H9 (cell line): ENCODE measurements around the gene NDST1. TPM values are rescaled to one million over a fixed set of nuclear protein-coding genes. Genes with fewer than 3 reads are reported as not detected.

Experiments
- DNase-seq: peaks from one replicate; pipeline ENCODE4 v3.0.0-alpha.2; 2017
- H2AFZ ChIP-seq: one replicate; pipeline ENCODE4 v1.6.1; 2013; ENCODE audit warnings: mild to moderate bottlenecking, low read length, control low read depth, moderate library complexity
- H2AK5ac ChIP-seq: 2 replicates; pipeline ENCODE4 v1.6.1; 2013; ENCODE audit warnings: low read length, control low read depth, mixed read lengths; ENCODE audit not compliant: insufficient read length
- H2BK120ac ChIP-seq: one replicate; pipeline ENCODE4 v1.6.1; 2013; ENCODE audit warnings: low read depth, mild to moderate bottlenecking, low read length, control low read depth, inconsistent platforms; ENCODE audit not compliant: poor library complexity, severe bottlenecking
- H2BK12ac ChIP-seq: 2 replicates; pipeline ENCODE4 v1.6.1; 2013; ENCODE audit warnings: low read length, control low read depth, mixed read lengths, low read depth; ENCODE audit not compliant: insufficient read length
- H2BK15ac ChIP-seq: 2 replicates; pipeline ENCODE4 v1.6.1; 2013; ENCODE audit warnings: low read depth, low read length, control low read depth
- H2BK20ac ChIP-seq: one replicate; pipeline ENCODE4 v1.6.1; 2013; ENCODE audit warnings: low read depth, mild to moderate bottlenecking, low read length, control low read depth, inconsistent platforms; ENCODE audit not compliant: poor library complexity, severe bottlenecking
- H2BK5ac ChIP-seq: 2 replicates; pipeline ENCODE4 v1.6.1; 2013; ENCODE audit warnings: low read length, control low read depth, mixed read lengths; ENCODE audit not compliant: insufficient read length
- H3K14ac ChIP-seq: 2 replicates; pipeline ENCODE4 v1.6.1; 2013; ENCODE audit warnings: low read length, control low read depth; ENCODE audit not compliant: insufficient read depth
- H3K18ac ChIP-seq: 2 replicates; pipeline ENCODE4 v1.6.1; 2013; ENCODE audit warnings: low read depth, mild to moderate bottlenecking, mixed read lengths, low read length, control low read depth; ENCODE audit not compliant: insufficient read length
- H3K23ac ChIP-seq: 2 replicates; pipeline ENCODE4 v1.6.1; 2013; ENCODE audit warnings: low read length, control low read depth, mixed read lengths, low read depth; ENCODE audit not compliant: insufficient read length
- H3K23me2 ChIP-seq: 2 replicates; pipeline ENCODE4 v1.6.1; 2013; ENCODE audit warnings: low read depth, mild to moderate bottlenecking, mixed read lengths, low read length, control low read depth; ENCODE audit not compliant: insufficient read length, poor library complexity, severe bottlenecking
- H3K27ac ChIP-seq: 2 replicates; pipeline ENCODE4 v1.5.1; 2013; ENCODE audit warnings: low read length, control low read depth, mixed read lengths, low read depth; ENCODE audit not compliant: insufficient read length
- H3K27me3 ChIP-seq: 2 replicates; pipeline ENCODE4 v1.6.1; 2013; ENCODE audit warnings: low read length, control low read depth, inconsistent platforms; ENCODE audit not compliant: insufficient read depth
- H3K4ac ChIP-seq: 2 replicates; pipeline ENCODE4 v1.6.1; 2013; ENCODE audit warnings: low read depth, mild to moderate bottlenecking, control low read depth, inconsistent platforms, low read length, moderate library complexity
- H3K4me1 ChIP-seq: 2 replicates; pipeline ENCODE4 v1.6.1; 2013; ENCODE audit warnings: low read length, control low read depth, inconsistent platforms; ENCODE audit not compliant: insufficient read depth
- H3K4me2 ChIP-seq: 2 replicates; pipeline ENCODE4 v1.6.1; 2013; ENCODE audit warnings: low read length, control low read depth, mixed read lengths; ENCODE audit not compliant: insufficient read length, insufficient read depth
- H3K56ac ChIP-seq: 2 replicates; pipeline ENCODE4 v1.6.1; 2013; ENCODE audit warnings: low read depth, mild to moderate bottlenecking, mixed read lengths, low read length, control low read depth; ENCODE audit not compliant: insufficient read length
- H3K79me1 ChIP-seq: 2 replicates; pipeline ENCODE4 v1.6.1; 2013; ENCODE audit warnings: low read depth, mild to moderate bottlenecking, moderate library complexity, low read length, control low read depth, inconsistent platforms; ENCODE audit not compliant: insufficient read depth, poor library complexity, severe bottlenecking
- H3K79me2 ChIP-seq: 2 replicates; pipeline ENCODE4 v1.6.1; 2013; ENCODE audit warnings: low read length, control low read depth, inconsistent platforms; ENCODE audit not compliant: insufficient read depth
- H3K9ac ChIP-seq: 2 replicates; pipeline ENCODE4 v1.6.1; 2013; ENCODE audit warnings: low read length, control low read depth, mixed read lengths; ENCODE audit not compliant: insufficient read length; ENCODE audit errors: extremely low read depth
- H3K9me3 ChIP-seq: one replicate; pipeline ENCODE4 v1.6.1; 2013; ENCODE audit warnings: low read depth, low read length, inconsistent platforms; ENCODE audit not compliant: control insufficient read depth
- H3T11ph ChIP-seq: one replicate; pipeline ENCODE4 v1.6.1; 2013; ENCODE audit warnings: mild to moderate bottlenecking, low read length, control low read depth, inconsistent platforms
- H4K20me1 ChIP-seq: one replicate; pipeline ENCODE4 v1.6.1; 2013; ENCODE audit not compliant: control insufficient read depth, insufficient read length, insufficient read depth
- H4K5ac ChIP-seq: 2 replicates; pipeline ENCODE4 v1.6.1; 2013; ENCODE audit warnings: low read depth, mild to moderate bottlenecking, mixed read lengths, low read length, control low read depth; ENCODE audit not compliant: insufficient read length
- H4K8ac ChIP-seq: replicated peaks from 2 replicates; pipeline ENCODE4 v1.6.1; 2013; ENCODE audit warnings: low read length, control low read depth, mixed read lengths, low read depth; ENCODE audit not compliant: insufficient read length
- H4K91ac ChIP-seq: 2 replicates; pipeline ENCODE4 v1.6.1; 2013; ENCODE audit warnings: low read depth, mild to moderate bottlenecking, moderate library complexity, mixed read lengths, low read length, control low read depth; ENCODE audit not compliant: insufficient read length
- H3K27ac Mint-ChIP-seq, 3 experiments: 2 replicates in 2 of 3; 3 replicates in 1 of 3; pipeline ENCODE4 v1.8.0; 2020 to 2021; ENCODE audit warnings: mixed read lengths in 3 of 3, mild to moderate bottlenecking in 1 of 3, moderate library complexity in 1 of 3
- H3K27me3 Mint-ChIP-seq: 2 replicates; pipeline ENCODE4 v1.8.0; 2021; ENCODE audit warnings: low read depth, mild to moderate bottlenecking, moderate library complexity, mixed read lengths
- H3K36me3 Mint-ChIP-seq, 3 experiments: 2 replicates in 2 of 3; 3 replicates in 1 of 3; pipeline ENCODE4 v1.8.0; 2020 to 2021; ENCODE audit warnings: low read depth in 3 of 3, mixed read lengths in 3 of 3; ENCODE audit not compliant: insufficient read depth in 1 of 3
- H3K4me1 Mint-ChIP-seq, 2 experiments: 2 replicates each; pipeline ENCODE4 v1.8.0; 2020; ENCODE audit warnings: mixed read lengths in 2 of 2
- H3K4me3 Mint-ChIP-seq, 2 experiments: 2 replicates in 1 of 2; 3 replicates in 1 of 2; pipeline ENCODE4 v1.8.0; 2020 to 2021; ENCODE audit warnings: mild to moderate bottlenecking in 2 of 2, mixed read lengths in 2 of 2, moderate library complexity in 1 of 2
- H3K9me3 Mint-ChIP-seq, 2 experiments: 2 replicates in 1 of 2; 3 replicates in 1 of 2; pipeline ENCODE4 v1.8.0; 2020; ENCODE audit warnings: mild to moderate bottlenecking in 2 of 2, mixed read lengths in 2 of 2, moderate library complexity in 1 of 2
- WGBS: extraction: QIAGEN DNeasy Blood & Tissue Kit; methylation state at CpG from one replicate; pipeline ENCODE4 v1.1.7; 2013; ENCODE audit warnings: missing lambda C conversion rate, low lambda C conversion rate, mixed read lengths; ENCODE audit not compliant: insufficient read length; ENCODE audit errors: extremely low coverage; 5-methylcytosine and 5-hydroxymethylcytosine counted together
- total RNA-seq: library from RNA; stranded (reverse); gene quantifications from 2 replicates; pipeline ENCODE4 v1.2.1, GENCODE V29; 2021
- TF ChIP-seq, protein P1 (sequence below): fragments of 200-600 bp; sonication (generic); conservative IDR thresholded peaks from 3 replicates; pipeline ENCODE4 v1.8.0; 2021; ENCODE audit warnings: antibody characterized with exemption, mild to moderate bottlenecking

NDST1 gene
- total RNA-seq, 1 experiment from 2014 or later: 65.5 TPM

DNA sequence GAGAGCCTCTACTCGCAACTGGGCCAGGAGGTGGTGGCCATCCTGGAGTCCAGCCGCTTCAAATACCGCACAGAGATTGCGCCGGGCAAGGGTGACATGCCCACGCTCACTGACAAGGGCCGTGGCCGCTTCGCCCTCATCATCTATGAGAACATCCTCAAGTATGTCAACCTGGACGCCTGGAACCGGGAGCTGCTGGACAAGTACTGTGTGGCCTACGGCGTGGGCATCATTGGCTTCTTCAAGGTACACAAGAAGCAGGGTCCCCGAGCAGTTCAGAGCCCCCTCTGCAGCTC, 13.5 kb downstream of the NDST1 start:
- H3K4me1 Mint-ChIP-seq: peaks cover 36 to 50% of the 10 kb centered on the region in 2 experiments
- no peak overlapping the region for H3K4me2 ChIP-seq

More for the DNA sequence above, 13.5 kb downstream of the NDST1 start:
- Mint-ChIP-seq H3K27me3 (no peaks in the 10 kb centered on the region; the same call in 1 of the 2 replicates), H3K27ac (no peak overlapping the region), H3K36me3 (peaks cover 0 to 14% (median 8%) of the 10 kb centered on the region in 3 experiments; a peak in 4 of 7 replicates), H3K4me3 (no peak overlapping the region), H3K9me3 (no peaks in the 10 kb centered on the region)
- H4K20me1 ChIP-seq: no peaks in the 10 kb centered on the region
- no peaks in the 10 kb centered on the region for H3K79me2 ChIP-seq
- no peak overlapping the region for H2AFZ ChIP-seq
- peaks cover 3% of the 10 kb centered on the region for H3K23me2 ChIP-seq
- H4K5ac ChIP-seq: no peak overlapping the region
- no peak overlapping the region for H2BK5ac ChIP-seq
- no peak overlapping the region for H2BK15ac ChIP-seq
- H3K23ac ChIP-seq: no peak overlapping the region
- no peak overlapping the region for H3K9ac ChIP-seq
- no peak overlapping the region for H3T11ph ChIP-seq
- H4K8ac ChIP-seq: no peak overlapping the region
- H3K14ac ChIP-seq: no peak overlapping the region; the same call in 1 of the 2 replicates
- no peak overlapping the region for H4K91ac ChIP-seq
- no peaks in the 10 kb centered on the region for H3K27me3 ChIP-seq
- no peak overlapping the region for H2BK12ac ChIP-seq
- H2AK5ac ChIP-seq: no peak overlapping the region
- H3K27ac ChIP-seq: no peak overlapping the region
- H3K9me3 ChIP-seq: no peaks in the 10 kb centered on the region
- no peak overlapping the region for H2BK120ac ChIP-seq
- no peak overlapping the region for H3K4ac ChIP-seq
- H2BK20ac ChIP-seq: no peak overlapping the region
- no peak overlapping the region for H3K18ac ChIP-seq
- H3K56ac ChIP-seq: no peak overlapping the region
- WGBS: no CpG with 5 or more reads among the region's 14 CpGs
- no peak for DNase-seq
- no peaks in the 10 kb centered on the region for H3K79me1 ChIP-seq
- TF ChIP-seq, protein P1, sequence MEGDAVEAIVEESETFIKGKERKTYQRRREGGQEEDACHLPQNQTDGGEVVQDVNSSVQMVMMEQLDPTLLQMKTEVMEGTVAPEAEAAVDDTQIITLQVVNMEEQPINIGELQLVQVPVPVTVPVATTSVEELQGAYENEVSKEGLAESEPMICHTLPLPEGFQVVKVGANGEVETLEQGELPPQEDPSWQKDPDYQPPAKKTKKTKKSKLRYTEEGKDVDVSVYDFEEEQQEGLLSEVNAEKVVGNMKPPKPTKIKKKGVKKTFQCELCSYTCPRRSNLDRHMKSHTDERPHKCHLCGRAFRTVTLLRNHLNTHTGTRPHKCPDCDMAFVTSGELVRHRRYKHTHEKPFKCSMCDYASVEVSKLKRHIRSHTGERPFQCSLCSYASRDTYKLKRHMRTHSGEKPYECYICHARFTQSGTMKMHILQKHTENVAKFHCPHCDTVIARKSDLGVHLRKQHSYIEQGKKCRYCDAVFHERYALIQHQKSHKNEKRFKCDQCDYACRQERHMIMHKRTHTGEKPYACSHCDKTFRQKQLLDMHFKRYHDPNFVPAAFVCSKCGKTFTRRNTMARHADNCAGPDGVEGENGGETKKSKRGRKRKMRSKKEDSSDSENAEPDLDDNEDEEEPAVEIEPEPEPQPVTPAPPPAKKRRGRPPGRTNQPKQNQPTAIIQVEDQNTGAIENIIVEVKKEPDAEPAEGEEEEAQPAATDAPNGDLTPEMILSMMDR: no peak
- H3K4me1 ChIP-seq: peaks cover 8% of the 10 kb centered on the region; the same call in 1 of the 2 replicates
